ENCODE results near the gene CCSER1.
"Not testable (repeated sequence)": the region's sequence is repeated elsewhere in the genome, so short reads cannot be mapped to it uniquely, and the experiment has no call there.

Gene CCSER1

GRCh38 chr4:91222014-91222413 is 1094.8 kb downstream of the CCSER1 start:
- DNase-seq: no peak

DNA sequence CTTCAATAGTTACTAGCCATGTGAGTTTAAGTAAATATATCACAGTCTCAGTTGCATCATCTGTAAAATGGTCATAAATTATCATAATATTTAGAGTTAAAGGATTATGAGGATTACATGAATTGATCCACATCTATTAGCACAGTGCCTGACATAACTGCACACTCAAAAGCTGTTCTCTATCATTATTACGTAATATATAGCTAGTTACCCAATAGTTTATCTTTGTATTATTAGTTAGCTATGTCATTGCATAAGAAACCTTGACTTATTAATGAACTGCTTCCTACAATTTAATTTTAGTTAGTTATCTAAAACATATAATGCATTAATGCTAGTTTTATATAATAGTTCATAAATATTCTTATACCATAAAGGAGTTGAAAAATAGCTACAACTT is 1099.7 kb downstream of the CCSER1 start:
- no peak for DNase-seq

DNA sequence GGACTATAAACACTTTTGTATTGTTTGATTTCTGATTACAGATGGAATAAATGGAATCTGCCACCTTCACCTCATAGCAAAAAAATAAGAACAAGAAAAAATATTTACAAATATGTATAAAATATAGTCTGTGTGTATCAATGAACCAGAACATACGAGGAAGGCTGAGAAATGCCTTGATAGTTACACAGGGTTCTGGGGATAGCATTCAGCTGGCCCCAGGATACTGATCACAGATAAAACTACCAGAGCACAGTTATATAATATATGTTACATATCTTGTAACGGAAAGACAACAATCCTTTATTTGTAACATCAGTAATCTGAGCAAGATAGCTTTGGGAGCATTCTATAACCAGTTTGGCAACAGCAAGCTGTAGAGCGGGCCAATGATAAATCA is 1101.5 kb downstream of the CCSER1 start:
- DNase-seq: no peak

DNA sequence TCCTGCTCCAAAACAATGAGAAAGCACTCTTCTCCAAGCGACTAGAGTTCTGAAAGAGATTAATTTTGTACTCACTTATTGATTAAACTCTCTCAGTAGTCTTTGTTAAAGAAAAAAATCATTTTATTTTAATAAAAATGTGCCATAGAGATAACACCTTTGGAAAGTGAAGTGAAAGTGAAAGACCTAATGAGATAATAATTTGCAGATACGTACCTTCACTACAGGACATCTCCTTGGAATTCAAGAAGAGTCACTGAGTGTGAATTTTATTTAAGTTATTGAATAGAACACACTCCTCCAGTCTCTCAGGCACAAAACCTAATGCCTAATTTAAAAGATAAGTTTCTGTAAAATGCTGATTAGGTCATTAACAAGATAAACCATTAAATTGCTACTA is 1106.0 kb downstream of the CCSER1 start:
- DNase-seq: no peak

DNA sequence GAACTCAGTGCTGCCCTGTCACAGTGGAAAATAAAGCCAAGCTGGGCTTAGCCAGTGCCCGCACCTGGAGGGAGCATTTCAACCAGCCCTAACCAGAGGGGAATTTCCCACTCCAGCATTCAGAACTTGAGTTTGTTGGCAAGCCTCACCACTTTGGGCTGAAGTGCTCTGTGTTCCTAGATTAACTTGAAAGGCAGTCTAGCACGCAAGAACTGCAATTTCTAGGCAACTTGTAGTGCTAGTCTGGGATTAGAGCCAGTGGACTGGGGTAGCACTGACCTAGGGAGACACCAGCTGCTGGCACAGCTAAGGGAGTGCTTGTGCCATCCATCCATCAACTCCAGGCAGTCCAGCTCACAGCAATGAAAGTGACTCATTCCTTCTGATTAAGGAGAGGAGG is 1115.9 kb downstream of the CCSER1 start:
- peak; percentile 58 for DNase-seq

GRCh38 chr4:91256043-91256442 is 1128.8 kb downstream of the CCSER1 start:
- DNase-seq: no peak

DNA sequence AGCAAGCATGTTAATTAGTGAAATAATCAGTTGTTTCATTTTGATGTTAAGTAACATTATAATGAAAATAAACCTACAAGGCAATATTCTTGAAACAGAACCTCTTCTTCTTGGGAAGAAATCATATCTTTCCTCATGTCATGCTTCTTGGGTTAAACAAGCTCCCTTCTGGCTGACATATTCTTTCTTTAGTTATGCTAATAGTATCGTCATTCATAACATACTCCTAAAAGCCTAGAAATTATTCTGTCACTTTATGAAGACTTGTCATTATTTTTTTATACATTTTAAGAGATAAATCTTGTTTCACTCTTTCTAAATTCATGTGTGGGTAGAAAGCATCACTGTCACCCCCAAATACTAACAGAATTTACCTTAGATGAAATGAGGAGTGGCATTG is 1129.6 kb downstream of the CCSER1 start:
- DNase-seq: no peak

DNA sequence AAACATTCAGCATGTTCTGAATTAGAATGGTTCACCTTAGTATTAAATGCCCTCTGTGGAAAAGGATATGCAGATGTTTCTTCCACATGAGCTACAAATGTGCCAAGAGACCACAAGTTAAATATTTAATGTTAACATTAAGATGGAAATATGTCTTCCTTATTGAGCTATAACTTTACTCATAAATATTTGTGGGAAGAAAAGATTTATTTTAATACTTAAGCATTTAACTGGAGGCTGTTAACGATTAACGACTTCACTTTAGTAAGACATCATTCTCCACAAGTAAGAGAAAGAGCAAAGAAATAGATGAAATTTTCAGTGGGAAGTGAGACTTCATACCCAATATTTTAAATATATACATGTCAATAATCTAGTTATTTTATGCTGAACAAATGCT is 1130.5 kb downstream of the CCSER1 start:
- no peak for DNase-seq

DNA sequence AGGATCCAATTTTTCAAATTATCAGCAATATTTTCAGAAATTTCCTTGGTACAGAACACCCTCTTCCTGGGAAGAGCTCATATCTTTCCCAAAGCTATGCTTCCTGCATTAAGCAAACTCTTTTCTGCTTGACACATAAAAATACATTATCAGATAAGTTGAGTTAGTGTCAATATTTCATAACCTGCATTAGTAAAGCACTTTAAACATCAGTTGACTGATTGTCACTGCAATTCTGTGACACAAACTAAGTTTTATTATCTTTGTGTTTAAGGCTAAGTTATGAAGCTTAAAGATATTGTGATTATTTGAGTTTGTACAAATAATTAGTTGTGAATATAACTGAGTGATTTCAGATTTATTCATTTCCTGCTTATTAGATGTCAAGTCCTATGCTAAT is 1131.1 kb downstream of the CCSER1 start:
- DNase-seq: no peak

- DNase-seq: no peak
Observed at GRCh38 chr4:91267543-91267942, 1140.3 kb downstream of the CCSER1 start.

GRCh38 chr4:91268481-91268880 is 1141.3 kb downstream of the CCSER1 start:
- DNase-seq: not testable (repeated sequence)

GRCh38 chr4:91268913-91269312 is 1141.7 kb downstream of the CCSER1 start:
- no peak for DNase-seq

DNA sequence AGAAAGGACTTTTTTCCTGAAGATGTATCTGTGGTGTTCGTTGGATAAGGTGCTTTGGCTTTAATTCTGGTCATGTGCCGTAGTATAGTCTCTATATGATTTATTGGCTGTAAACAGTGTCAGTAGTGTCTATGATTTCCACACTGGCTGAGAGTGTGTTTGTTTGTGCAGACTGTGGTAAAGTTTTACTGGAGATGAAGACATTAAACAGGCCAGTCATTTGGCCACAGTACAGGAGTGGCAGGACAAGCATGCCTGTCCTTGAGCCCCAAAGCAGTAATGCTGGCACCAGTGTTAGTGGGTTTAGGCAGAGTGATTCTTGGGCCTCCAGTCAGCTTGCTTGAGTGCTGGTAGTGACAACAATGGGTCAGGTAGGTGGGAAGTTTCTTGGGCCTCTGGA is 1152.7 kb downstream of the CCSER1 start:
- no peak for DNase-seq

DNA sequence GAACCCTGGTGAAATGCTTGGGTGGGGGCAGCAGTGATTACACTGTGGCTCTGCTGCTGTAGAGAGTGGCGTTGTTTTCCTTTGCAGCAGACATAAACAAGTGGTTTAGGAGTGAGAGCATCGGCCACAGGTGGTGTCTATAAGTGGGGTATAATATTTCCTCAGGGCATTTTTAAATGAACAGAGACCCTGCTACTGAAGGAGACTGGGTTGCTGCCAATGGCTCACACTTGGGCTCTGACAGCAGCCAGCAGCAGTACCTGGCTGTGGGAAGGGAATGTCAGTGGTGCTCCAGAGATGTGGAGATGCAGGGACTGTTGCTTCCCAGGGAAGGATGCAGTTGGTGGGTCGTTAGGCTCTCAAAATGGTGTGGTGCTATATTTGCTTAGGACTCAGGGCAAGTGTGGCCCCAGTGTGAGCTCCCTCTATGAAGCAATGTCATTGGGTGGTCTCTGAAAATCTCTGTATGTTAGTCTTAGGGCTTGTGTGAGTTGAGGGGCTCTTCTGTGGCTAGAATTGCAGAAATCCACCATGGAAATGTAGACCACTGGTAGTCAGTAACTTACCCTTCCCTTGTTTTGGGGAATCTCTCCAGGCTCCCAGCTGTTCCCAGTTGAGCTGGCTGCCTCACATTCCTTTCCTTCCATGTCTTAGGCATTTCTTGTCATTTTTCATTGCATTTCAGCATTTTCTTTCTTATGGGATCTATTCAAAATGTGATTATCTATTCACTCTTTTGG is 1153.5 kb downstream of the CCSER1 start:
- DNase-seq: peak; percentile 17

DNA sequence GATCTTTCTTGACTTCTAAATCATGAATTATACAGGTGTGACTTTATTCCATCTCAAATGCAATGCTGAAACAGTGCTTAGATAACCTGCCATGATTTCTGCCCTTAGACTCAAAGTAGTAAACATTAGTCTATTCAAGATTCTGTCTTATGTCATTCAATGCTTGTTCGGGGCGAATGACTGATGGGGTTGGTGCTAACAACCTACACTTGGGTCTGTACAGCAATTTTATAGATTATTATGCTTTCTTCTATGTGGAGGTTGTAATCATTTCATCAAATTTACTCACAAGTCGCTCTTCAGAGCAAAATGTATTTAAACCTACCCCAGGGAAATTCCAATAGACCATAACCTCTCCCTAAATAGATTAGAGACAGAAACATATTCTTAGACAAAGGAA is 1155.0 kb downstream of the CCSER1 start:
- no peak for DNase-seq

GRCh38 chr4:91283726-91284230 is 1156.6 kb downstream of the CCSER1 start:
- no peak for DNase-seq

GRCh38 chr4:91284480-91284879 is 1157.3 kb downstream of the CCSER1 start:
- no peak for DNase-seq

- no peak for DNase-seq
Observed at GRCh38 chr4:91285487-91285886, 1158.3 kb downstream of the CCSER1 start.

GRCh38 chr4:91288702-91289311 is 1161.6 kb downstream of the CCSER1 start:
- no peak for DNase-seq

- no peak for DNase-seq
Observed at GRCh38 chr4:91298156-91298700, 1171.0 kb downstream of the CCSER1 start.

- DNase-seq: no peak
Observed at GRCh38 chr4:91298824-91299223, 1171.6 kb downstream of the CCSER1 start.

DNA sequence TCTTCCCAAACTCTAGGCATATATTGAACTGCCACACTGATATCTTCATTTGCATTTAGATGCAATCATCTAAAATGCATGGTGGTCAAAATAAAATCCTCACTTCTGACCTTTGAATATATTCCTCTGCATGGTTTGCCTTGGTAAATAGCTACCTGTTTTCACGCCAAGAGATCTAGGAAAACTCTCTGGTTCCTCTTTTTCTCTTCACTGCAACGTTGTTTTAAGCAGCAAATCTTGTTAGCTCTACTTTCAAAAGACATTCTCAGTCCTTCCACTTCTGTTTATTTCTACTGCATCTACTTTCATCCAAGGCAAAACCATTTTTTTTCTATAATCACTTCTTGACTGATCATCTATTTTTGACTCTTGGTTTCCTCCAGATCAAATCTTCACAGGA is 1174.9 kb downstream of the CCSER1 start:
- DNase-seq: no peak

DNA sequence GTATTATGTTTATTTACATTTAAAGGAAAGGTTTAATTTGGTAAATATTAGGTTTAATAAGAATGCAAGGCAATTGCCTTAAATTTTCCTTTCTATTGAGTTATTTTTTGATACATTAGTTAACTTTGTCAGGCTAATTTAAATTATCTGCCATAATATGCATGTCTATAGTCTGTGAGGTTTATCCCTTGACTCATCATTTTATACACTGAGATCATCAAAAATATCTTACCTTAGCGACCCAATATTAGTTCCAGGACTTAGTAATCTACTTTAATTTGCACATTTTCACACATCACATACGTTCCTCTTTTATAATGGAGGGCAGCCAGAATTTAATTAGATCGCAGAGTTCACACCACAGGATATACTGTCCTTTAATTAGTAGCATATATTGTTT is 1177.1 kb downstream of the CCSER1 start:
- no peak for DNase-seq

GRCh38 chr4:91317434-91317833 is 1190.2 kb downstream of the CCSER1 start:
- DNase-seq: no peak

Data from DMS79 treated with DMSO at 0.1 percent for 48 hours (cell line).